ENCODE measurements around the gene DACH1.
"Not testable (repeated sequence)": the region's sequence is repeated elsewhere in the genome, so short reads cannot be mapped to it uniquely, and the experiment has no call there.

DACH1 gene

GRCh38 chr13:71867131-71867814, at the start of gene DACH1:
DACH1 (minus strand) TSS chr13:71867204.
- DNase-seq = peak; percentile 42

GRCh38 chr13:71913717-71914116, 46.7 kb upstream of the DACH1 start:
- DNase-seq = no peak

DNA sequence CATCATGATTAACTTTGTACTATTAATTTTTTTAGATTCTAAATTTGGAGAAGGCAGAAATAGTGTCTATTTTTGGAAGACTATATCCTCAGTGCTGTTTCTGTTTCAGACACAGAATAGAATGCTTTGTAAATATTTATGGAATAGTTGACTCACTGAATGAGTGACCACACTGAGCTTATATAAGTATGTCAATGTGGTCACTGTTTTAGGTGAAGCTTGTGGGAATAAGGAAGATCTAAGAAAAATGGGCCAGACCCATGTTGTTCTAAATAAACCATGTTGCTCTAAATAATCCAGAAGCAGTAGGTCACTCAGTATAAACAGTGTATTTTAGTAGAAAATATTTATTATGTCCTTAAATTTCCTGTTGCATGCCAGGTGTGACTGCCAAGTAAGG, 45.5 kb upstream of the DACH1 start:
- DNase-seq = no peak

DNA sequence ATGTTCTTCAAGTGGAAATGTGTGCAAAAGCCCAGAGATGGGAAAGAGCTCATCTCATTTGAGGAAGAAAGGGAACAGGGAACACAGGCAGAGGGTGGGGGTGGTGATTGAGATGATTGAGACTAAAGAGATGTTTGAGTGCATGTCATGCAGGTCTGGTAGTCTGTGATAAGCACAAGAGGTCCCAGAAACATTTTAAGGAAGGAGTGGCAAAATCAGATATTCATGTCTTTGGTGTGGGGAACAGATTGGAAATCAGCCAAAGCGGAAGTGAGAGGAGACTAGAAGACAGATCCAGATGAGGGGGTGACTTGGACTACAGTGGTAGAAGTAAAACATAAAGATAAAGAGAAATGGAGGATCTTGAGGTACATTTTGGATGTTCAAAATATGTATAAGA, 39.4 kb upstream of the DACH1 start:
- no peak for DNase-seq

DNA sequence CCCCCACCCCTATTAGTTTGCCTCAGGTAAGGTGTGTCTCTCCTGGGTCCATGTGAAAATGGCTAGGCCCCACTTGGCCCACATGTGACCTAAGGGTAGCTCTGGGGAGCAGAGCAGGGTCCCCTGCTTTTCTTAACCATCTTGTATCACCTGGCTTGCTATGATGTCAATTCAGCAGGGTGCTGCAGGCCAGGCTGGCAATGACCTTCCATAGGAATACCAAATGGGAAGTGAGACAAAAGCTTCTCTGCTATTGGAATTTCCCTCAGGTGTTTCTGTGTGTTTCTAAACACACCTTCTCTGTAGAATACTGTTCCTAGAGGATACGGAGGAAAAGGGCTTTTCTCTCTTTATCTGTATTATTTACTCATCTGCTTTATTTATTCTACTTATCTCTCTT, 35.7 kb upstream of the DACH1 start:
- no peak for DNase-seq

DNA sequence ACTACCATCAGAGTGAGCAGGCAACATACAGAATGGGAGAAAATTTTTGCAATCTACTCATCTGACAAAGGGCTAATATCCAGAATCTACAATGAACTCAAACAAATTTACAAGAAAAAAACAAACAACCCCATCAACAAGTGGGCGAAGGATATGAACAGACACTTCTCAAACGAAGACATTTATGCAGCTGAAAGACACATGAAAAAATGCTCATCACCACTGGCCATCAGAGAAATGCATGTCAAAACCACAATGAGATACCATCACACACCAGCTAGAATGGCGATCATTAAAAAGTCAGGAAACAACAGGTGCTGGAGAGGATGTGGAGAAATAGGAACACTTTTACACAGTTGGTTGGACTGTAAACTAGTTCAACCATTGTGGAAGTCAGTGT, 26.5 kb upstream of the DACH1 start:
- DNase-seq = not testable (repeated sequence)

DNA sequence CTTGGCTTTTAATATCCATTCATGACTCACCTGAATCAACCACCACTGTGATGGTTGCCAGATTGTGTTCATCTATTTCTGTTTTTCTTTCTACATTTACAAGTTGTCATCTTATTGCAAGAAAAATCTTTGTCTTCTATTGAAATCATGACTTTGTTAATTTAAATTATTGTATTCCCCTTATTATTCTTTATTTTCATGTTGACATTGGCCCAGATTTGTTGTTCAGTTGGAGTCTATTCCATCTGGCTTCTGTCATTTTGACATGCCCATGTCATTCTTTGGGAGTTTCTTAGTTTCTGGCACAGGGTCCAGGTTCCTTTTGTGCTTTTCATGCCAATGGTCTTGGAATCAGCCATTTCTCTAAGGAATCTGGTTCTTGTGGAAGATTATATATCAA, 19.9 kb upstream of the DACH1 start:
- no peak for DNase-seq

- no peak for DNase-seq
These were observed 15.1 kb upstream of the DACH1 start for GRCh38 chr13:71882120-71882519.

DNA sequence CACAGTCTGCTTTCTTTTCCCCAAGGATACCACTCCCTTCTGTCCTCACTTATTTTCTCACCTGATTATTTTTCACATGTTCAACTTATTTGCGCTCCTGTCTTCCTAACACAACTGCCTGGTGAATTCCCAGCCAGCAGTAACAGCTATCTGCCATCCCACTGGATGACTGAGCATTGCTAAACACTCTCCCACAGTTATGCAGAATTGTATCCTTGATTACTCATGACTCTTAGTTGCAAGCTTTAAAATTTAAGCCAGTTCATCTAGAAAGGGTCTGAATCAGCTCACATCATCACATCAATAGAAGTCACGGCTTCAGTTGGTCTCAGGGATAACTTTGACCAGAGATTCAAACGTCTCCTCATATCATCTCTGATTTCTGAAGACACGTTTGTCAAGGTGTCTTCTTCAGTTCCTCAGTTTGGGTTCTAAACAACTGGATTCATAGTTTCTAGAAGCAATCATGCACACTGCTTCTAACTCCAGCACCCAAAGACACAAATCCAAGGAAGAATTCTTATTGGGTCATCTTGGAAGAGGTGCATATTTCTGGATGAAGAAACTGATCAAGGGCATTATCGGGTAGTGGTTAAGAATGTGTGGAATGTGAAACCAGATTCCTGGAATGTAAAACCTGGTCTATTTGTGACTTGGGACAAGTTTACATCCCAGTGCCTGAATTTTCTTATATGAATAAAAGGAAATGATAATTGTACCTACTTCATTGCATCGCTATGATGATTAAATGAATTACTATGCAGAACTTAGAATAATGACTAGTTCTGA, 13.9 kb upstream of the DACH1 start:
- no peak for DNase-seq

GRCh38 chr13:71879808-71880344, 12.9 kb upstream of the DACH1 start:
- DNase-seq = no peak

GRCh38 chr13:71879129-71879535, 12.1 kb upstream of the DACH1 start:
- peak; percentile 29 for DNase-seq

DNA sequence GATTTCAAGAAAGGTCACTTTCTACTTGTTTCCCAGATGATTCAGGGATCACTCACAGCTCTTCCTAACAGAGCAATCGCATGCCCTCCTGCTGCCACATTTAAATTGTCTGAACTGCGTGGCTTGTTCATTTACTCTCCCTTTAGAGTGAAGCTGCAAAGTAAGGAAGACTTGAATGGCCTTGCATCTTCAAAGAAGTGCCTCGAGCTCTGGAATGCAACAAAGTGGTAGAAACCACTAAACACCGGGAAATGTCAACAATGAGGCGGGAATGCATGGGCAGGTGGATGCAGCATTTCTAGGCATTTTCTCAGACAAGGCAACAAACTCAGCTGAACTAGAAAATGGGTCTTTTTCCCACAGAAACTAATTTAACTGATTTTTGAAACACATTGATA, 10.3 kb upstream of the DACH1 start:
- DNase-seq = no peak

GRCh38 chr13:71876648-71877255, 9.7 kb upstream of the DACH1 start:
- DNase-seq = no peak

- no peak for DNase-seq
These were observed 8.8 kb upstream of the DACH1 start for GRCh38 chr13:71875823-71876222.

GRCh38 chr13:71874458-71874857, 7.5 kb upstream of the DACH1 start:
- DNase-seq = no peak

- no peak for DNase-seq
These were observed 6.6 kb upstream of the DACH1 start for GRCh38 chr13:71873418-71874247.

GRCh38 chr13:71871844-71872243, 4.8 kb upstream of the DACH1 start:
- no peak for DNase-seq

DNA sequence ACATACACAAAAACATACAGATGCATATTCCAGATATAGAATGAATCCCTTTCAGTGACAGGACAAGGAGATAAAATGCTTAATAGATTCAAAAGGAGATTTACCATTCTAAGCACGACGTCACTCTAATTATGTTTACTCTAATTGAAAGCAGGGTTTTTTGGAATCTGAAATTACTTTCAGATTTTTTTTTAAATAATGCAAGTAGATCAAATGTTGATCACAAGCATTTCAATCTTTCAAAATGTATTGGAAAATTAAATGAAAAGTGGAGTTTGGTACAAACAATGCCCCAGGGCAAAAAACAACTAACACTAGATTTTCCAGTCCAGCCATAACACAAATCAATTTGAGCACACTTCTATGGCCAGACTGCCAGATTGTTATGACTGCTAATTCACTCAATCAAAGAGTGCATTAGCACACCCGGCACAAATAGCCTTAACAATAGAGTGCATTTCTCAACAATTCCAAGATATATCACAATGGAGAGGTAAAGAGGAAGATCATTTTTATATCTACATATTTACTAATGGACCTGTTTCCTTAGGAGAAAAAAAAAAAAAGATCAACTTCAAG, 4.3 kb upstream of the DACH1 start:
- no peak for DNase-seq

GRCh38 chr13:71870100-71870499, 3.1 kb upstream of the DACH1 start:
- DNase-seq = no peak

DNA sequence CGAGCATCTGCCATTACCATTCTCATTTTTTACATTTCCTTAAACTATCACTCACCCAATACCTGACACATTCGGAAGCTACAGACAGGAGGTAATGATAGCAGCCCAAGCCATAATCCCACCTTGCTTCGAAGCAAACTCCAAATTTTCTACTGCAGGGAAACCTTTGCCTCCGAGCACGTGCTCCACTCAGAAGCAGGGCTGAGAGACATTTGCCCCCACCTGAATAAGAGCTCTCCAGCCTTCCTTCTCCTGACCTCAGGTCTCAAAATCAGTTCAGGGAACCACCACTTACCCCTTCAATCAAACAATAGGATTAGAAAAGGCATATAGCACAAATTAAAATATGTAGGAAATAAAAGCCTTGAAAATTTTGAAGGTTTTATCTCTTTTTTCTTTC, 2.3 kb upstream of the DACH1 start:
- DNase-seq = no peak

DNA sequence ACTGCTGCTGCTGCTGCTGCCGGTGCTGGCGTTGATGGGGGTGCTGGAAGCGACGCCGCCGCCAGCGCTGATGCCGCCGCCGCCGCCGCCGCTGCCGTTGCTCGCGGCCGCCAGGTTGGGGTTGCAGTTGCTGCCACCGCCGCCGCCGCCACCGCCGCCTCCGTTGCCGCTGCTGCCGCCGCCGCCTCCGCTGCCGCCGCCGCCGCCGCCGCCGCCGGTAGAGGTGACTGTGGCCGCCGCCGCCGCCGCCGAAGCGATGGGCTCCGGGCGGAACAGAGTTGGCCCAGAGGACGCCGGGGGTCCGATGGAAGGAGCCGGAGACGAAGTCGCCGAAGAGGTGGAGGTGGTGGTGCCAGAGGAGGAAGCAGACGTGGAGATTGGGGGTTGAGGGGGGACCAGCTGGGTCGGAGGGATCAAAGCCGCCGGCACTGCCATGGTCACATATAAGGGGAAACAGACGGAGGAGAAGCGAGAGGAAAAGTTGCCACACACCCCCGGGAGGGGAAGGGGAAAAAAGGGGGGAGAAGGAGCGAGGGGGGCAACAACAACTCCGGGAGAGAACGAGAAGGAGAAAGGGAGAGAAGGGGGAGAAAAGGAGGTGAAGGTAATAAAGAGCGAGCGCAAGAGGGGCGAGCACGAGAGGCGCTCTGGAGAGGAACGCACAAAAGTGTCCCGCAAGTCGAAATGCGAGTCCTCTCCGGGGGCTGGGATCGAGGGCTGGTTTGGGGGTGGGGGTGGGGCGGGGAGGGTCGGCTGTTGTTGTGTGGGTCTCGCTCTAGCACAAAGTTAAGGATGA, 471 bp downstream of the DACH1 start:
- no peak for DNase-seq

GRCh38 chr13:71865874-71866334, 1.1 kb downstream of the DACH1 start:
- no peak for DNase-seq
